ENCODE measurements around the gene METAP1. TPM values are rescaled to one million over a fixed set of nuclear protein-coding genes. Genes with fewer than 3 reads are reported as not detected.

METAP1 gene
- total and polyA plus RNA-seq, 2 of the 8 experiments (the other 6 are each of a cell fraction or from before 2014, with no cell fraction given), result 50.6 to 85.2 TPM

- H3K23ac ChIP-seq (ENCODE audit: insufficient read length), result no peak overlapping the region
- H2BK120ac ChIP-seq (replicated peaks; ENCODE audit: low read depth, low read length), result no peak overlapping the region
- no peaks in the 10 kb centered on the region; the same call in 1 of the 2 replicates for H3K79me1 ChIP-seq (ENCODE audit: low read depth, low read length)
- H2BK20ac ChIP-seq (ENCODE audit: low read length), result no peak overlapping the region
- no peak overlapping the region for H4K5ac ChIP-seq (ENCODE audit: insufficient read length, low read depth, low read length)
- POLR2A ChIA-PET (ENCODE audit: partially characterized antibody), result interaction anchor here (1.8 to 3.9 kb wide), 3 partner anchors 7 to 12 kb away, joined by 6 to 17 read pairs (median 9); partner anchors contain the start of gene ADH5
- H3K4ac ChIP-seq (replicated peaks; ENCODE audit: insufficient read length, low read depth, low read length), result no peak overlapping the region
- H4K8ac ChIP-seq (ENCODE audit: extremely low read depth, insufficient read depth, low read length), result no peak overlapping the region
- CTCF ChIA-PET (ENCODE audit: partially characterized antibody), result no interaction called here
- H3K23me2 ChIP-seq (ENCODE audit: low read depth, low read length), result no peaks in the 10 kb centered on the region
- H3K27ac ChIP-seq (ENCODE audit: low read depth, low read length), result no peak overlapping the region
- TF ChIP-seq MAX (IDR thresholded peaks at IDR 0.05), result no peak
- TF ChIP-seq PHF8 (conservative IDR thresholded peaks at IDR 0.05; ENCODE audit: low read depth, low read length), result no peak
- TF ChIP-seq EP300 (IDR thresholded peaks at IDR 0.05; ENCODE audit: borderline replicate concordance in 1 of 2, low read depth in 2 of 2, low read length in 2 of 2), result no peak
- TF ChIP-seq SIRT6 (IDR thresholded peaks at IDR 0.05; ENCODE audit: low read length), result no peak
- TF ChIP-seq SP1 (IDR thresholded peaks at IDR 0.05; ENCODE audit: low read depth, low read length), result no peak
- TF ChIP-seq CHD2 (IDR thresholded peaks at IDR 0.05; ENCODE audit: low read length), result no peak
- H3K4me3 ChIP-seq (ENCODE audit: extremely low read depth in 1 of 4, insufficient read depth in 2 of 4, low read depth in 3 of 4, low read length in 4 of 4), result no peak overlapping the region
- no peaks in the 10 kb centered on the region for H3K27me3 ChIP-seq (replicated peaks in 1 of 4; ENCODE audit: control insufficient read depth in 3 of 4, extremely low read depth in 1 of 4, insufficient read depth in 3 of 4, low read length in 3 of 4)
- H3K9me3 ChIP-seq (ENCODE audit: insufficient read depth in 2 of 2, low read depth in 1 of 2, low read length in 1 of 2), result no peaks in the 10 kb centered on the region
- H3K4me1 ChIP-seq (replicated peaks in 1 of 4; ENCODE audit: control insufficient read depth in 3 of 4, insufficient read depth in 4 of 4, low read length in 3 of 4), result no peaks in the 10 kb centered on the region
- H2BK5ac ChIP-seq (ENCODE audit: low read depth, low read length), result no peak overlapping the region
- H3K56ac ChIP-seq (replicated peaks; ENCODE audit: insufficient read length, low read depth, low read length), result no peak overlapping the region
- WGBS, 2 experiments (ENCODE audit: extremely low coverage in 1 of 2, insufficient coverage in 1 of 2, insufficient read length in 1 of 2, insufficient replicate concordance in 2 of 2, low coverage in 1 of 2, low lambda C conversion rate in 2 of 2, missing lambda C conversion rate in 1 of 2), result 94% methylated on average over 5 of the region's 5 CpGs; no CpG with 5 or more reads in 1 of the 2 experiments
- H3K4me2 ChIP-seq (ENCODE audit: insufficient read depth in 1 of 2, low read depth in 2 of 2, low read length in 2 of 2), result no peak overlapping the region
- FAIRE-seq (no peak), DNase-seq (ENCODE audit: low read depth in 1 of 2, low spot score in 2 of 2) (no peak)
- H4K91ac ChIP-seq (replicated peaks; ENCODE audit: insufficient read length, low read length), result no peak overlapping the region
- no peak overlapping the region for H3K9ac ChIP-seq (replicated peaks in 1 of 4; ENCODE audit: extremely low read depth in 1 of 4, low read depth in 3 of 4, low read length in 3 of 4)
- H3K14ac ChIP-seq (ENCODE audit: insufficient read length), result no peak overlapping the region
- no peaks in the 10 kb centered on the region for H4K20me1 ChIP-seq (replicated peaks in 1 of 2; ENCODE audit: control insufficient read depth in 1 of 2, insufficient read depth in 2 of 2, low read length in 2 of 2)
- H2AFZ ChIP-seq (ENCODE audit: low read length), result no peak overlapping the region
- H2BK12ac ChIP-seq (ENCODE audit: low read depth, low read length), result no peak overlapping the region
- H3K36me3 ChIP-seq (ENCODE audit: control insufficient read depth in 2 of 4, insufficient read depth in 4 of 4, low read length in 3 of 4), result peaks cover 26 to 98% (median 79%) of the 10 kb centered on the region in 4 experiments
- H3K18ac ChIP-seq (ENCODE audit: extremely low read depth, low read length), result no peak overlapping the region
- H3K79me2 ChIP-seq (ENCODE audit: control insufficient read depth in 1 of 2, insufficient read depth in 2 of 2, low read length in 2 of 2), result peaks cover 0 to 3% of the 10 kb centered on the region in 2 experiments; a peak in 2 of 4 replicates
- H2BK15ac ChIP-seq (ENCODE audit: low read length), result no peak overlapping the region
- H2AK5ac ChIP-seq (ENCODE audit: low read depth, low read length), result no peak overlapping the region
These were observed 80.9 kb downstream of the METAP1 start for GRCh38 chr4:99076292-99076976.
